RPMI7951 (cell line): ENCODE results near the gene IRX5. TPM values are rescaled to one million over a fixed set of nuclear protein-coding genes. Genes with fewer than 3 reads are reported as not detected.

Experiments
- DNase-seq: peaks from one replicate; pipeline ENCODE4 v3.0.0-alpha.2; 2012; ENCODE audit warnings: low read depth
- total RNA-seq: library from RNA; depleted of rRNA; stranded (reverse); fragments of >200 nt; shearing (Covaris generic); gene quantifications from 2 replicates; pipeline ENCODE4 v1.2.3, GENCODE V29; 2014

The IRX5 gene
- total RNA-seq, 1 experiment from 2014 or later = 4.3 TPM

- DNase-seq = no peak
These were observed 17.0 kb downstream of the IRX5 start for GRCh38 chr16:54947616-54948015.

- DNase-seq = no peak
These were observed 21.5 kb downstream of the IRX5 start for GRCh38 chr16:54952195-54952594.

GRCh38 chr16:54953461-54953860 lies 22.8 kb downstream of the IRX5 start:
- DNase-seq = no peak

DNA sequence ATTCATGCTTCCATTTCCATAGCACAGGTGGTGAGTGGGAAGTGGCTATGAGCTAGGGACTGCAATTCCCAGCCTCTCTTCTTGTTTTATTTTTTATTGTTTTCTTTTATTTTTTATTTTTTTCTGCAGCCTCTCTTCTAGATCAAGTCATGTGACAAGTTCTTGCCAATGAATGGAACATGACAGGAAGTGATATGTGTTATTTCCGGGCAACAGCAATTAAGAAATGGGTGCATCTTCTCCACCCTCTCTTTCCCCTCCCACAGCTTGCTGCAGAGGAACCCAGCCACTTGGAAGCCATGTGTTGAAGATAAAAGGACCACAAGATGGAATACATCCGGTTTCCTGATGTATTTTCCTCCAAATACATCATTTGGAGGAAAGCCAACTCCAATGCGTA lies 23.6 kb downstream of the IRX5 start:
- DNase-seq = no peak

GRCh38 chr16:54955757-54956156 lies 25.1 kb downstream of the IRX5 start:
- no peak for DNase-seq

GRCh38 chr16:54957403-54958166 lies 26.9 kb downstream of the IRX5 start:
- DNase-seq = peak; percentile 24

GRCh38 chr16:54962045-54962444 lies 31.4 kb downstream of the IRX5 start:
- no peak for DNase-seq

- DNase-seq = no peak
These were observed 33.6 kb downstream of the IRX5 start for GRCh38 chr16:54964239-54964638.

DNA sequence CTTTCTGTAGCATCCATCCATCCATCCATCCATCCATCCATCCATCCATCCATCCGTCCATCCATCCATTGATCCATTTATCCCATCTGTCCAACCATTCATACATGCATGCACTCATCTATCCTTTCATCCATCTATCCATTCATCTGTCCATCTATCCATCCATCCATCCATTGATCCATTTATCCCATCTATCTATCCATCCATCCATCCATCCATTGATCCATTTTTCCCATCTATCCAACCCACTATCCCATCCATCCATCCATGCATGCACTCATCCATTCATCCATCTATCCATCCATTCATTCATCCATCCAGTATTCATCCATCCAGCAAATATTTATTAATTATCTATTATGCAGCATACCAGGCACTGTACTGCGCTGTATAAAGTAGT lies 34.8 kb downstream of the IRX5 start:
- no peak for DNase-seq

DNA sequence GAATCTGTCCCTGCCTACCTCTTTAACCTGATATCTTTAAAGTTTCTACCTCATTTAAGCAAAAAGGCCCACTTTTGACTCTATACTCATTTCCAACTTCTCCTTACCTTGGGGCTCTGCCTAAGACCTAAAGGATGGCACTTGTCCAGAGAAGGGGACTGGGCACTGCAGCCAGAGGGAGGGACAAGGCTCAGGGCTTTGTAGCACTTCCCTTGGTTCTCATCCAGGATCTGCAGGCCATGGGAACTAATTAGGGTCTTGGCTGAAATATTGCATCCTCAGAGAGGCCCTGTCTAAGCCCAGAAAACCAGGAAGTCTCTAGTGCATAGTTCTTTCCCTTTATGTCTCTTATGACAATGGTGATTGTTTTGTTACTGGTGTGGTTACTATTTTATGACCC lies 37.3 kb downstream of the IRX5 start:
- DNase-seq = no peak

DNA sequence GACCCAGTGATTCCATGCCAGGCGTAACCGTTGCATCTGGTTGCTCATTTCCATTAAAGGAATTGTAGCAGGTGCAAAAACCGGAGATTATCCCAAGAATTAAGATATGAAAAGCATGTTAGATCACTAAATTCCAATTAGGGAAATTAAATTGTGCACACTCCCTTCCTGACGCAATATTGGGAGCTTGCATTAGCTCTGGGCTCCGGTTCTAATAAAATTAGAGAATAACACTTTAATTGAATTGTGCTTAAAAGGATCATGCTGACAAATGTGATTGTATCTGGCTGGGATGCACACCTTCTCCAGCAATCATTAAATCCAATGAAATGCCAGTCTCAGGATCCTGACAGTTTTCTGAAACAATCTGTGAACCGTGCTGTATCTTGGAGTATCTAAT lies 38.1 kb downstream of the IRX5 start:
- no peak for DNase-seq

- DNase-seq = no peak
These were observed 39.4 kb downstream of the IRX5 start for GRCh38 chr16:54970016-54970415.

DNA sequence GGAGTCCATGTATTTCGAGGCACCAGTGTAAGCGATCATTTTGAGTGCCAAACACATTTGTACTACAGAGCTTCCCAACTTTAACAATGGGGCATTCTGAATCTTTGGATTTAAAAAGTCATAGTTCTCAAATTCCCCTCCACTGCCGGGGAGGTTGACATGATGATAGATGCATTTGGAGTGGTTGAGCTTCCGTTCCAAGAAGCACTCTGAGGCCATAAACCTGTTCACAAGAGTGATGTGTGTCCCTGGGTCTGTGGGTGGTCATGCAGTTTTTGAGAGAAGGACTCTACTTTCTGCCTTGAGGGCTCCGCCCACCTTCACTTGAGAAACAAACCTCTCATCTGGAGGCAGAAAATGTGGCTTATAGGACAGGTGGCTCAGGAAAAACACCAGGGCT lies 43.7 kb downstream of the IRX5 start:
- no peak for DNase-seq

- DNase-seq = no peak
These were observed 46.1 kb downstream of the IRX5 start for GRCh38 chr16:54976651-54977200.

DNA sequence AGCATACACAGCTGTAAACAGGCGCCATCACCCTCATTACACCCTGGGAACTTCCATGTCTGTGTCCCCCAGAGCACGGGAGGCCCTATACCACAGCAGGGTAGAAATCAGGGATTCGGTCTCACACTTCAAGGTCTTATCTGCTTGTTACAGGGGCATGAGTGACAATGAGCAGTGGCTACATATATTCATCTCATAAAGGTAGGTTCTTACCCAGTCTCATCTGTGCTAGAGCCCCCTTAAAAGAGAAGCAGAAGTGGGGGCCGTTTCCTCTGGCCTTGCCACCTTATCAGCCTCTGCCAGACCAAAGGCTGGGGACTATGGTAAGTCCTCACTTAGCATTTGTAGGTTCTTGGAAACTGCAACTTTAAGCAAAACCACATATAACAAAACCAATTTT lies 46.5 kb downstream of the IRX5 start:
- no peak for DNase-seq

GRCh38 chr16:54980821-54981220 lies 50.2 kb downstream of the IRX5 start:
- DNase-seq = no peak
